HG03558 (cell line): ENCODE results near the gene USP44.
"Not testable (repeated sequence)": the region's sequence is repeated elsewhere in the genome, so short reads cannot be mapped to it uniquely, and the experiment has no call there.

Source experiments
- ATAC-seq: cut with Tn5 transposase; IDR thresholded peaks from one replicate; pipeline ENCODE4 v1.9.1; 2021; ENCODE audit warnings: moderate number of reproducible peaks; ENCODE audit not compliant: unreplicated experiment; ENCODE audit errors: extremely low read depth

The USP44 gene

DNA sequence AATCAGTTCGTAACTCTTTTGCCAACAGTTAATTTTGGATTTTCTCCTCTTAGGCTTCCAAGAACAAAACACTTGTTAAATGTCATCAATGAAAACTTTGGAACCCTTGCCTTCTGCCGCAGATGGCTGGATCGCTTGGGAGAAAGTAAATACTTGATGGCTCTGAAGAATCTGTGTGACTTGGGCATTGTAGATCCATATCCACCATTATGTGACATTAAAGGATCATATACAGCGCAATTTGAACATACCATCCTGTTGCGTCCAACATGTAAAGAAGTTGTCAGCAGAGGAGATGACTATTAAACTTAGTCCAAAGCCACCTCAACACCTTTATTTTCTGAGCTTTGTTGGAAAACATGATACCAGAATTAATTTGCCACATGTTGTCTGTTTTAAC lies 37.7 kb downstream of the USP44 start:
- no peak for ATAC-seq

DNA sequence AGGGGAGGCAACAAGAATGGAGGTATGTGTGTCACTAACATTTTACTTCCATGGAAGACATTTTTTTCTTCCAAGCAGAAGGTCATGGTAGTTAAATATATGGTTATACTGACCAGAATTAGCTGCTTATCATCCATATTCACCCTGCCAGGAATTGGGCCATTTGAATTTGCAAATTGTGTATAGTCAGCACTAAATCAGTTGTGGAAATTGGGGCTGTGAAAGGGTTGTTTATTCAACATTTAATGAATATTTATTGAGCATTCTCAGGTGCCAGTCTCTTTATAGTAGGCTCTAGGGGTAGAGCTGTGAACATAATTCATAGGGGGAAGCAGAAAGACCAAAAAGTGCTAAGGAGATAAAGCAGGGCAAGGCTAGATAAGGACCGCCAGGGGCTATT lies 39.3 kb downstream of the USP44 start:
- no peak for ATAC-seq

DNA sequence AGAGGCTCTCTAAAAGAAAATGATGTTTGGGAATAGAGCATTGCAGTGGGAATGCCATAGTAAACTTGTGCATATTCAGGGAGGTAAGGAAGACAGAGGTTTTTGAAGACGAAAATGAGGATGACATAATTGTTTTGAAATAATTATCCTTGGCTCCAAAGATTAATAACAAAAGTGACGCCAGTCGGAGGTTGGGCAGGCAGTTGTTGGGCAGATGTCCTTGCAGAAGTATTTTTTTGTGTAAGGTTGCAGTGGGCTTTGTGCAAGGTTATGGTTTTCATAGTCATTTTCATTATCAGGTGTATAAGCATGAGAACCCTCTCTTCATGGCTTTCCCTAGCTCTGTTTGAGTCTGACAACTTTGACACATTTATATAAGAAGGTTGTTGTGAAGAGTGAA lies 42.0 kb downstream of the USP44 start:
- no peak for ATAC-seq

DNA sequence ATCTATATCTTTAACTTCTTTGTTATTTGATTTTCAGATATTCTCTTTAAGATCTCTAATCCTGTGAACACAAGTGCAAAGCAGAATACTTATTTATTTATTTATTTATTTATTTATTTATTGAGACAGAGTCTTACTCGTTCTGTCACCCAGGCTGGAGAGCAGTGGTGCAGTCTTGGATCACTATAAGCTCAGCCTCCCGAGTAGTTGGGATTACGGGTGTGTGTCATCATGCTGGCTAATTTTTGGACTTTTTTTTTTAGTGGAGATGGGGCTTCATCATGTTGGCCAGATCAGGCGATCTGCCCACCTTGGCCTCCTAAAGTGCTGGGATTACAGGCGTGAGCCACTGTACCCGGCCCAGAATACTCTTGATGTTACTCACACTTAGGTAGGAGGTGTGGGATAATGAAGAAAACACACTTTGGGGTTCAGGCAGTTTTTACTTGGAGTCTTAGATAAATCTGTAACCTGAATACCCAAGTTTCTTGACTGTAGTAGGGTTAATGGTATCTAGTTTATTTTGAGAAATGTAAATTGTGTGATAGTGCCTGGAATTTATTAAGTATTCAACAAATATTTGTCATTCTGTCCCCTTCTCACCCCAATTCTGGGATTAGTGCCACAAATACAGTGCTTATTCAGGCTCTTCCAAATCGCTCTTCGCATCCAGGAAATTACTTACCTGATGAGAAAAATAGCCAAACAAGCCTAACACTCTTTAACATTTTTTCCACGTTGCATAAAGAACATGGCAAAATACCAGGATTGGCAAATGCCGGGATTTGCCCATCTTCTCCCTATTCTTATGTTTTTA lies 44.4 kb downstream of the USP44 start:
- ATAC-seq, result no peak

DNA sequence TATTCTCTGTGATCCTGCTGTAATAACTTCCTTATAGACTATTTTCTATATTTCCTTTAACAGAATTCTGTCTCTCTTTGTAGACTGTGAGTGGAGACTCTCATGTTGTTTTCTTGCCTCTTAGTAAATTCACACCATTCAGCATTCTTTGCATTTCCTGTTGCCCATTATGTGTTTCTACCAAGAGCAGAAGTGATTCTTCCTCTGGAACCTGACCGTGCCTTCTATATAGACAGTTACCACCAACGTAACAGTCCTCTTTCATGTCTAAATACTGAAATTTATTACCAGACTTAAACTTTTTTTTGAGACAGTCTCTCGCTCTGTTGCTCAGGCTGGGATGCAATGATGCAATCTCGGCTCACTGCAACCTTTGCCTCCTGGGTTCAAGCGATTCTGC lies 46.2 kb downstream of the USP44 start:
- no peak for ATAC-seq

DNA sequence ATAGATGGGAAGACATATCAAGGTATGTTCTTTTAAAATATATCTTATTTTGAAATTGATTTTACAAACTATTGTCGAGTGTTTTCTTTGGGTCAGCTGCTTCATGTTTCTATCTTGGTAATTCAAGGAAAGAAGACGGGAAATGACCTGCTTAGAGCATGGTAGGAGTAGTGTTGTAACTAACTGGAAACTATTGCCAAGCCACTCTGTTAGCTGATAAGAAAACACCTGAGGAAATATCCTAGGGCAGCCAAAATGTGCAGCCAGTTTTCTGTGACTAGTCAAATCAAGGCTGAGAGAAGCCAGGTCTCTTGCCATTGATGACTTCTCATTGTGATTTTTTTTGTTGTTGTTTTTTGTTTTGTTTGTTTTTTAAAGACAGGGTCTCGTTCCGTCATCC lies 47.1 kb downstream of the USP44 start:
- no peak for ATAC-seq

DNA sequence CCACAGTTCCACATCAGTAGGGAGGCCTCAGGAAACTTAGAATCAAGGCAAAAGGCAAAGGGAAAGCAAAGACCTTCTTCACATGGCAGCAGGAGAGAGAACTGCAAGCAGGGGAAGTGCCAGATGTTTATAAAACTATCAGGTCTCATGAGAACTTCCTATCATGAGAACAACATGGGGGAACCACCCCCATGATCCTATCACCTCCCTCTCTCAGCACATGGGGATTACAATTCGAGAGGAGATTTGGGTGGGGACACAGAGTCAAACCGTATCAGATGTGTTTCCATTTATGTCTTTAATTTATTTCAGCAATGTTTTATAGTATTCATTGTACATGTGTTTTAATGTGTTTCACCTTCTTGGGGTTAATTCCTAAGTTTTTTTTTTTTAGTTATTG lies 51.5 kb downstream of the USP44 start:
- no peak for ATAC-seq

DNA sequence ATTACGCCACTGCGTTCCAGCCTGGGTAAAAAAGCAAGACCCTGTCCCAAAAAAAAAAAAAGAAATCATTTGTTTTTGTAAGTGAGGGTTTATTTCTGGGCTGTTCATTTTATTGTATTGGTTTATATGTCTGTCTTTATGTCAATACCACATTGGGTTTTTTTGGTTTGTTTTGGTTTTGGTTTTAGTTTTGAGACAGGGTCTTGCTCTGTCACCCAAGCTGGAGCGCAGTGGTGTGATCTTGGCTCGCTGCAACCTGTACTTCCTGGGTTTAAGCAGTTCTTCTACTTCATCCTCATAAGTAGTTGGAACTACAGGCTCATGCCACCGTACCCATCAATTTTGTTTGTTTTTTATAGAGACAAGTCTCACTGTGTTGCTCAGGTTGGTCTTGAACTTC lies 52.3 kb downstream of the USP44 start:
- ATAC-seq, result no peak

DNA sequence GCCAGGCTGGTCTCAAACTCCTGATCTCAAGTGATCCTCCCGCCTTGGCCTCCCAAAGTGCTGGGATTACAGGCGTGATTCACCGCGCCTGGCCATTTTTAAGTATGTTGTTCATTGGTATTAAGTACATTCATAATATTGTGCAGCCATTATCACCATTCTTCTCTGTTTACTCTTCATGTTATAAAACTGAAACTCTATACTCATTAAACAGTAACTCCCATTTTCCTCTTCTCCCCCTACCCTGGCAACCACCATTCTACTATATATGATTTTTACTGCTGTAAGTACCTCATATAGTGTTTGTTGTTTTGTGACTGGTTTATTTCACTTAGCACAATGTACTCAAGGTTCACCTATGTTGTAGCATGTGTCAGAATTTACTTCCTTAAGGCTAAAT lies 54.2 kb downstream of the USP44 start:
- ATAC-seq, result no peak

DNA sequence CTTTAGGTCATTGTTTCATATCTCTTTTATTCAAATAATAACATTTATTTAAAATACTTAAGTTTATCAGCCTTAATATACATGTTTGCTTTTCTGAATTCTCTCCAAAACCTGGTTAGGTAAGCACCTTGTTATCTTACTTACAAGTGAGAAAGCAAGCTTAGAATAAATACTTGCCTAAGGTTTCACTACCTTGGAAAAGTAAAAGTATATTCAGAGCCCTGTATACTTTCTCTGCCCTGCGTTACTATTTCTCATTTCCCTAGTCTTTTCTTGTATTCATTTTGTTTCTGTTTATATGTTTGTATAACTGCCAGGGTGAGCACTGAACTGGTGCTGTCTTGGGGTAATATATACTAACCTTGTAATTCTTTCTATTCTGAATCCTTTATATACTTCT lies 55.8 kb downstream of the USP44 start:
- no peak for ATAC-seq

DNA sequence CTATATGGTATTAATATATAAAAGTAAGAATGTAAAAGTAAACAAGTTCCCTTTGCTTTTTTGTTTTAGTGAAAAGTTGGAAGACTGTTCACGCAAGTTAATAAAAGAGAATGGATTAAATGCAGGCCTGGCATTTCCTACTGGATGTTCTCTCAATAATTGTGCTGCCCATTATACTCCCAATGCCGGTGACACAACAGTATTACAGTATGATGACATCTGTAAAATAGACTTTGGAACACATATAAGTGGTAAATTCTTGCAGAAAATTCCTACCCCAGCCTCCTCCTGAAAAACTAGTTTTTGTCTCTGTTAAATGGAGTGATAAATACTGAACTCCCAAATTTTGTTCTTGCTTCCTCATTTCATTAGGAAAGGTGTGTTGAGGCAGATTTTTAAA lies 56.4 kb downstream of the USP44 start:
- ATAC-seq, result no peak

DNA sequence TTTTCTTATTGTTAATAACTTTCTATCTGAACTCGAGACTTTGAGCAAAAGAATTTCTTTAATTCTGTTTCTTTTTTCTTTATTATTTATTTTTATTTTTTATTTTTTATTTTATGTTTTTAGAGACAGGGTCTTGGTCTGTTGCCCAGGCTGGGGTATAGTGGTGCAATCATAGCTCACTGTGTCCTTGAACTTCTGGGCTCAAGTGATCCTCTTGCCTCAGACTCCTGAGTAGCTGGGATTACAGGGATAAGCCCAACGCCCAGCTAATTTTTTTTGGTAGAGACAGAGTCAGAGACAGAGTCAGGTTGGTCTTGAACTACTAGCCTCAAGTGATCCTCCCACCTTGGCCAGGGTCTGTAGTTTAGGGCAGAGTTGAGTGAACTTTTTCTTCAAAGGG lies 58.8 kb downstream of the USP44 start:
- no peak for ATAC-seq

DNA sequence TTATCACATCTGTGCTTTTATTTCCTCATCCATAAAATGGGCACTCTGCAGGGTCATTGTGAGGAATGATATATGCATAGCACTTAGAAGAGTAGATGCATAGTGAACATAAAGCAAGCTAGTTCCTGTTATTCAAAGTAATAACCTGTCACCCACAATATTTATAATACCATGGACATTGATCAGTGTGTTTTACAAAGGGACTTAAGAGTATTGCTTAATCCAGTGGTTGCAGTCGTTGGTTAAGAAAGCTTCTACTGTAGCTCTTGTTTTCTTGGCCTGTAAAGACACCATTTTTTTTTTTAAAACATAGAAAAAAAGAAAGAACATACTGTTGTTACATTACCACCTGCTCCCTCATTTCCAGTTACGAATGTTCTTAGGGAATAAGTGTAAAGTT lies 64.3 kb downstream of the USP44 start:
- no peak for ATAC-seq

DNA sequence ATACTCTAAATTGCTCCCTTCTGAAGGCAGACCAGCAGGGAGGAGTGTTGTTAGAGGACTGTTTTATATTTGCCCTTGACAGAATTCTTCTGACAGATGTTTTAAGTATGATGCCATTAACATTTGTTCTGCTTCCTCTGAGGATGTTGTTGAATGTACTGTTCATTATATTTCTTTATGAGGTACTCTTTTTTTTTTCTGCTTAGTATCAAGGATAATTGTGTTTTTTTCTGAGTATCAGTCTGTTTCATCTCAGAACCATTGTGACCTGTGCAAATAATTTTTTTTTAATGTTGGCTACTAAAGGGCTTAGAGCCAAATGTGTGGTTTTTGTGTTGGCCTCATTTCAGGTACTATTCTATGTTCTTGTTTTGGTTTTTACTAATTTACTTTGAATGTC lies 66.8 kb downstream of the USP44 start:
- no peak for ATAC-seq

DNA sequence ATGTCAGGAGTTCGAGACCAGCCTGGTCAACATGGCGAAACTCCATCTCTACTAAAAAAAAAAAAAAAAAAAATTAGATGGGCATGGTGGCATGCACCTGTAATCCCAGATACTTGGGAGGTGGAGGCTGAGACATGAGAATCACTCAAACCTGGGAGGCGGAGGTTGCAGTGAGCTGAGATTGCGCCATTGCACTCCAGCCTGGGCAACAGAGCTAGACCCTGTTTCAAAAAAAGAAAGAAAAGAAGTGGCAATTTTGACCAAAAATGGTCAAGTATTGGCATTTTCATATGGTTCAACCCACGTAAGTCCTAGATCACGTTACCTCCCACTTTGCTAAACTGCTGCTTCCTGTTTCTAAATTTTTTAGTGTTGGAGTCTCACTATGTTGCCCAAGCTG lies 68.7 kb downstream of the USP44 start:
- not testable (repeated sequence) for ATAC-seq

DNA sequence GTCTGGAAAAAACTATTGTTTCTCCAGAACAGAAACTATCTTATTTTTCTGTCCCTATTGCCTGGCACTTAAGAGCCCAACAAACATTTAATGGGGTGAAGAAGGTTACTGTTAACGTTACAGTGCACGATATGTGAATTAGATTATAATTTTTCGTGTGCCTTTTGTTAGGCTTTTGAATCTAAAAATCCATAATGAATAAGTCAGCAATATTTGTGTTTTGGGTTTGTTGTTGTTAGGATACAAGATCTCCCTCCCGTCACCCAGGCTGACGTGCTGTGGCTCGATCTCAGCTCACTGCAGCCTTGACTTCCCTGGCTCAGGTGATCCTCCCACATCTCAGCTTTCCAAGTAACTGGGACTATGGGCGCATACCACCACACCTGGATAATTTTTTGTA lies 69.4 kb downstream of the USP44 start:
- ATAC-seq, result no peak

DNA sequence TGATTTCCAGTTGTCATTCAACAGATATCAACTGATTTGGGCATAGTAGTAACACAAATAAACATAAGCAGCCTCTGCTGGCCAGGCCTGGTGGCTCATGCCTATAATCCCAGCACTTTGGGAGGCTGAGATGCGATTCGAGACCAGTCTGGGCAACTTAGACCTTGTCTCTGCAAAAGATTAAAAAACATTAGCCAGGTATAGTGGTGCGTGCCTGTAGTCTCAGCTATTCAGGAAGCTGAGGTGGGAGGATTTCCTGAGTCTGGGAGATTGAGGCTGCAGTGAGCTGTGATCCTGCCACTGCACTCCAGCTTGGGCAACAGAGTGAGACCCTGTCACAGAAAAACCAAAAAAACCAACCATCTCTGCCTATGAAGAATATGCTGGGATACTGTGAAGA lies 70.2 kb downstream of the USP44 start:
- no peak for ATAC-seq

DNA sequence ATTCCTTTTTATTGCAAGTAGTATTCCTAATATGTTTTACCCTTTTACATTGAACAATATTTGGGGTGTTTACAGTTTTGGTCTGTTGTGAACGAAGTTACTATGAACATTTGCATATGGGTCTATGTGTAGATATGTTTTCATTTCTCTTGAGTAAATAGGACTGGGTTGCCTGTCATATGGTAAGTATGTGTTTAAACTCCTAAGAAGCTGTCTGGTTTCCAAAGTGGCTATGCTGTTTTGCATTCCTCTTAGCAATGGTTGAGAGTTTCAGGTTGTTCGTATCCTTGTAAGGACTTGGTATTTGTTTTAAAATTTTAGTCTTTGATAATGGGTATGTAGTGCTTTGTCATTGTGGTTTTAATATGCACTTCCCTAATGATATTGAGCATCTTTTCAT lies 71.0 kb downstream of the USP44 start:
- ATAC-seq, result no peak

DNA sequence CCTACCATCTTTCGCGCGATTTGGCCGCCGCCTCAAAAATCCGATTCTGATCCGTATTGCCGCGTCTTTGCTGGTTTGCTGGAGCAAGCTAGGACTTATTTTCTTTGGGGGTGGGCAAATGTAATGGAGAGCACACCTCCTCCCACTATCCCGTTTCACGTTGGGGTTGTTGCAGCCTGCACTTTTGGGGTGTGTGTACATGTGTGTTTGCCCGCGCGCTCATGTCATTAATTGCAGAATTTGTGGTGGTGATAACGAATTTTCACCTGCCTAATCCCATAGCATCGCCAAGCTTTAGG lies 76.7 kb downstream of the USP44 start:
- ATAC-seq, result no peak

DNA sequence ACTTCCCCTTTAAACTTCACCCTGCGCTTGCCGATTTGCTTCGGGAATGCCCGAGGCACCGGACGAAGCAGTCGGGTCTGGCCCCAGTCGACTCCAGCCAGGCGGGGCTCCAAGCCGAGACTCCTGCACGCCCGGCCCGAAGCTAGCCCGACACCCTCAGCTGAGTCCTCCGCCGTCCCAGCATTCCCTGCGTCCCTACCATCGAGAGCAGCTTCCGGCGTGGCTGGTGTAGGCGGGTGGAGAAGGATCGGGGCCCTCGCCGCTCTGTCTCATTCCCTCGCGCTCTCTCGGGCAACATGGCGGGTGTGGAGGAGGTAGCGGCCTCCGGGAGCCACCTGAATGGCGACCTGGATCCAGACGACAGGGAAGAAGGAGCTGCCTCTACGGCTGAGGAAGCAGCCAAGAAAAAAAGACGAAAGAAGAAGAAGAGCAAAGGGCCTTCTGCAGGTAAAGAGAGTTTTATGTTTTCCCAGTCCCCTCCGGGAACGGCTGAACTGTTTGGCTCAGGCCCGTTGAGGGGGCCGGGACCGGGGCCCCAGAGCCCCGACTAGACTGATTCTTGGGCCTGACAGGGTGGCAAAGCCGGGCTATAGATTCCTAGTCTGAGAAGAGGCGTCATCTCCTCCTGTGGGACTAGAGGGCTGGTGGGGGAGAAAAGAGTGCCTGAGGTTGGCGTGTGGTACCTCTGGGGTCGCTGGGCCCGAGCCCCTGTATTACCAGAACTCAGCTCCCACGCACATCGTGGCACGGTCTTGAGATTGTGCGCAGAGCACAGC lies 77.2 kb downstream of the USP44 start, which contains the start of gene METAP2:
TSS of gene METAP2 (plus strand) at position 269 of the 776 bp plus-strand sequence. CDS start at position 297, 28 bp downstream.
- peak; percentile 94 for ATAC-seq

DNA sequence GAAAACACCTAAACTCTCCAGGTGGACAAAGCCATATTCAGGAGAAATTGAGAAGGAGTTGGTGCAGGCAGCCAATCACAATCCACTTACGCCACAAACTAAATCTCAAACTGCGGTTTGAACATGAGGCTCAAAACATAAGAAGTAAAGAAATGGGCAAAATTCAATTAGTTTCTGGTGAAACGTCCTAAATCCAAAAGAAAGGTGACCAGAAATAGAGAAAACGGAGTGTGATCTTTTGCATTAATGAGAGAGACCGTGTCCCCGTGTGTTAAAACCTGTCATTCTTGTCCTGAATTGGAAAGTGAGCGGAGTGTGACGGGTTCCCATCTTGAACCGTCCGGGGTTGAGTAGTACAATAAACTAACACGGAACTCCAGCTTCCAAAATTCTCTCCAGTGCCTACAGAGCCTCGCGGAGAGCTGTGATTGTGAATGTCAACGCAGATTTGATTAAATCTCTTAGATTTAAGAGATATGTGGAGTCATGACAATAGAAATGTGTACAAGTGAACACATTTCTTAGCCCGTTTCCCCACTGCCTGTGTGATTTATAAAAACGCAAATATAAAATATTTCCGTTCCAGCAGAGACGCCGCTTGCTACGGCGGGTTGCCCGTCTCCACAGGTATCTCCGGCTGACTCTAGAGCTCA lies 77.9 kb downstream of the USP44 start:
- ATAC-seq, result peak; percentile 9
